Endothelial cell (in vitro differentiated cells): ENCODE results near the gene RASA2. TPM values are rescaled to one million over a fixed set of nuclear protein-coding genes. Genes with fewer than 3 reads are reported as not detected.

Experiments
- DNase-seq: peaks from one replicate; pipeline ENCODE4 v3.0.0; 2021; ENCODE audit warnings: low spot score
- H3K27ac Mint-ChIP-seq: one replicate; pipeline ENCODE4 v1.8.0; 2021; ENCODE audit warnings: mixed read lengths, inconsistent platforms; ENCODE audit not compliant: unreplicated experiment
- H3K27me3 Mint-ChIP-seq: one replicate; pipeline ENCODE4 v1.8.0; 2021; ENCODE audit warnings: mild to moderate bottlenecking, moderate library complexity, mixed read lengths, inconsistent platforms; ENCODE audit not compliant: unreplicated experiment
- H3K36me3 Mint-ChIP-seq: one replicate; pipeline ENCODE4 v1.8.0; 2021; ENCODE audit warnings: mild to moderate bottlenecking, low read depth, mixed read lengths, inconsistent platforms; ENCODE audit not compliant: unreplicated experiment
- H3K4me1 Mint-ChIP-seq: one replicate; pipeline ENCODE4 v1.8.0; 2021; ENCODE audit warnings: mild to moderate bottlenecking, mixed read lengths, inconsistent platforms; ENCODE audit not compliant: unreplicated experiment
- H3K4me3 Mint-ChIP-seq: one replicate; pipeline ENCODE4 v1.8.0; 2021; ENCODE audit warnings: mild to moderate bottlenecking, mixed read lengths, inconsistent platforms; ENCODE audit not compliant: unreplicated experiment
- H3K9me3 Mint-ChIP-seq: one replicate; pipeline ENCODE4 v1.8.0; 2021; ENCODE audit warnings: mixed read lengths, inconsistent platforms; ENCODE audit not compliant: unreplicated experiment
- total RNA-seq: library from RNA; stranded (reverse); fragmentation: NEBNext Ultra II Directional; extraction: Animal tissue kit (Norgen Biotek cat#: 25700); gene quantifications from one replicate; pipeline ENCODE4 v1.2.1, GENCODE V29; 2021; ENCODE audit not compliant: unreplicated experiment
- TF ChIP-seq, protein P1 (sequence below): fragments of 200-600 bp; sonication (generic); IDR thresholded peaks from one replicate; pipeline ENCODE4 v1.5.0; 2021; ENCODE audit warnings: antibody characterized with exemption; ENCODE audit not compliant: unreplicated experiment

RASA2 gene
- total RNA-seq, 1 donor from 2014 or later, result 32.5 TPM

DNA sequence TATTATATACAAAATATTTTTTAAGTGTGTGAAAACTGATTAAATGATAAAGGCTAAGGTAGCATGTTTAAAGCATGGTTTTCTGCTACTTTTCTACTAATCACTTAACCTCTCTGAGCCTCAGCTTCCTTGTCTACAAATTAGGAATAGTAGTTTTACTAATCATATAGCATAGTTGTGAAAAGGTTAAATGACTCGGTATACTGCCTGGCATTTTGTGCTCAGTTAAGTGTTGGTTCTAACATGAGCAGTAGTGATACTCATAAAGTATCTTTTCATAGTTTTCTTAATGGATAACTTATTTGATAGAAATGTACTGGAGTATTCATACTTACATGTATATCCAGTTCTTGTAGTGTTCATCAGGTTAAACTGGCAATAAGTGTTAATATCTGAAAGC lies 13.6 kb downstream of the RASA2 start:
- TF ChIP-seq, protein P1, sequence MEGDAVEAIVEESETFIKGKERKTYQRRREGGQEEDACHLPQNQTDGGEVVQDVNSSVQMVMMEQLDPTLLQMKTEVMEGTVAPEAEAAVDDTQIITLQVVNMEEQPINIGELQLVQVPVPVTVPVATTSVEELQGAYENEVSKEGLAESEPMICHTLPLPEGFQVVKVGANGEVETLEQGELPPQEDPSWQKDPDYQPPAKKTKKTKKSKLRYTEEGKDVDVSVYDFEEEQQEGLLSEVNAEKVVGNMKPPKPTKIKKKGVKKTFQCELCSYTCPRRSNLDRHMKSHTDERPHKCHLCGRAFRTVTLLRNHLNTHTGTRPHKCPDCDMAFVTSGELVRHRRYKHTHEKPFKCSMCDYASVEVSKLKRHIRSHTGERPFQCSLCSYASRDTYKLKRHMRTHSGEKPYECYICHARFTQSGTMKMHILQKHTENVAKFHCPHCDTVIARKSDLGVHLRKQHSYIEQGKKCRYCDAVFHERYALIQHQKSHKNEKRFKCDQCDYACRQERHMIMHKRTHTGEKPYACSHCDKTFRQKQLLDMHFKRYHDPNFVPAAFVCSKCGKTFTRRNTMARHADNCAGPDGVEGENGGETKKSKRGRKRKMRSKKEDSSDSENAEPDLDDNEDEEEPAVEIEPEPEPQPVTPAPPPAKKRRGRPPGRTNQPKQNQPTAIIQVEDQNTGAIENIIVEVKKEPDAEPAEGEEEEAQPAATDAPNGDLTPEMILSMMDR, result no peak
- Mint-ChIP-seq H3K9me3 (no peaks in the 10 kb centered on the region), H3K27ac (no peak overlapping the region), H3K27me3 (no peaks in the 10 kb centered on the region), H3K36me3 (no peaks in the 10 kb centered on the region), H3K4me3 (no peak overlapping the region), H3K4me1 (peaks cover 21% of the 10 kb centered on the region)
- DNase-seq, result no peak

DNA sequence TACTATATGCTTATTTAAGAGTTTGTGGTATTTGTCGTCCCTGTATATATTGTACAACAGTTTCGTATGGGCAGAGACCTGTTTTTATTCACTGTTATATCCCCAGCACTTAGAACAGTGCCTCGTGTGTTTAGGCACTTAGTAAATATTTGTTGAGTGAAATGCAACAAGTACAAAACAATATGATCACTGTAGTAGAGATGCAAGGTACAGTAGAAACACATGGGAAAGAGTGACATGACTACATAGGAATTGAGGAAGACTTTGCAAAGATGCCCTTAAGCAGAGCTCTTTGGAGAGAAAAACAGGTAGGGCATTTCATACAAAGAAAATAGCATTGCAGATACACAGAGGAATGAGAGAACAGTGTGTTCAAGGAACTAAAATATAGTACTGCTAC lies 18.3 kb downstream of the RASA2 start:
- no peaks in the 10 kb centered on the region for H3K36me3 Mint-ChIP-seq
- H3K27ac Mint-ChIP-seq, result no peak overlapping the region
- H3K4me1 Mint-ChIP-seq, result peaks cover under 1% of the 10 kb centered on the region
- H3K4me3 Mint-ChIP-seq, result no peak overlapping the region
- no peak for DNase-seq
- no peaks in the 10 kb centered on the region for H3K27me3 Mint-ChIP-seq
- TF ChIP-seq, protein P1, result no peak
- no peaks in the 10 kb centered on the region for H3K9me3 Mint-ChIP-seq

DNA sequence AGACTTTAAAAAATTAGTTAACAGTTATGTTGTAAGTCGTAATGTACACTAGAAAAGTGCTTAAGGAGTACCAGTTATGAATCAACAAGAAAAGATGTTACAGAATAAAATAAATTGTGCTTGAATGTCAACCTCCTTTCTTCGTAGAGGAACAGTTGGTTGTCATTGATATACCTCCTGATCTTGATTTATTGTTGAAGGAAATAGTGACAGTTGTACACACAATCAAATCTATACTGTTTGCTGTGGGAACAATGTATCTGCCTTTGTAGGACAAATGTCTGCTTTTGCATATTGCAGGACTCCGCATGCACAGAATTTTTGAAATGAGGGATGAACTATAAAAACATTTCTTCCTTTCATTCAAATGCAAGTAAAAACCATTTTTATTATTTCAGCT lies 19.2 kb downstream of the RASA2 start:
- no peak for DNase-seq
- no peak overlapping the region for H3K4me3 Mint-ChIP-seq
- H3K9me3 Mint-ChIP-seq, result no peaks in the 10 kb centered on the region
- H3K36me3 Mint-ChIP-seq, result no peaks in the 10 kb centered on the region
- H3K4me1 Mint-ChIP-seq, result no peaks in the 10 kb centered on the region
- H3K27me3 Mint-ChIP-seq, result no peaks in the 10 kb centered on the region
- TF ChIP-seq, protein P1, result no peak
- no peak overlapping the region for H3K27ac Mint-ChIP-seq

GRCh38 chr3:141507392-141508066 lies 20.7 kb downstream of the RASA2 start:
- Mint-ChIP-seq H3K4me3 (no peak overlapping the region), H3K27me3 (peaks cover 1% of the 10 kb centered on the region), H3K4me1 (no peaks in the 10 kb centered on the region), H3K9me3 (no peaks in the 10 kb centered on the region), H3K27ac (no peak overlapping the region), H3K36me3 (no peaks in the 10 kb centered on the region)
- TF ChIP-seq, protein P1, result no peak
- DNase-seq, result no peak

DNA sequence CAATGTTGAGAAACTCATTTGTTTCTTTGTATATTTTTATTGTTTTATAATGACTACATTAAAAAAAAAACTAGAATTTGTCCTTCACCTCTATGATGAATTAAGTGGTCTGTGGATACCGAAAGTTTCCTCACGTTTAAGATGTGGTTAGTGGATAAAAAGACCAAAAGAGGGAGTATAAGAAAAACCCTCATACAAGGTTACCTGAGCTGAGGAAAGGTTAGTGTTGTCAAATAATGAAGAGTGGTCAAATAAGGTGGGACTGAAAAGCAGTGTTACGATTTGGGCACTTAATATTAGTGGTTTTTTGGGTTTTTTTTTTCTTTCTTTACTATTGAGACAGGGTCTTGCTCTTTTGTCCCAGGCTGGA lies 21.2 kb downstream of the RASA2 start:
- no peak overlapping the region for H3K4me3 Mint-ChIP-seq
- H3K36me3 Mint-ChIP-seq, result no peaks in the 10 kb centered on the region
- H3K27me3 Mint-ChIP-seq, result peaks cover 1% of the 10 kb centered on the region
- H3K4me1 Mint-ChIP-seq, result no peaks in the 10 kb centered on the region
- H3K27ac Mint-ChIP-seq, result no peak overlapping the region
- no peaks in the 10 kb centered on the region for H3K9me3 Mint-ChIP-seq
- DNase-seq, result no peak
- TF ChIP-seq, protein P1, result no peak
